A549 treated with GW870086 at 1 μM for 4 hours (cell line): Measurements from ENCODE around the gene C9orf40. TPM values are rescaled to one million over a fixed set of nuclear protein-coding genes. Genes with fewer than 3 reads are reported as not detected.

Experiments
- total RNA-seq: library from RNA; stranded (reverse); fragments of 200-300 nt; extraction: Qiagen RNA extraction; gene quantifications from 5 replicates; pipeline ENCODE4 v1.2.3, GENCODE V29; 2022; ENCODE audit warnings: low read depth

The C9orf40 gene, protein sequence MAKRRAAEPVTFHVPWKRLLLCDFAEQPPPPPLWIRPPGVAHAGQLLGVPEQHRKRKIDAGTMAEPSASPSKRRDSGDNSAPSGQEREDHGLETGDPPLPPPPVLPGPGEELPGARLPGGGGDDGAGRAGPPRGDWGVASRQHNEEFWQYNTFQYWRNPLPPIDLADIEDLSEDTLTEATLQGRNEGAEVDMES
- total RNA-seq, result 7.8 to 12.5 TPM (median 11.2 TPM) in 5 replicates

DNA sequence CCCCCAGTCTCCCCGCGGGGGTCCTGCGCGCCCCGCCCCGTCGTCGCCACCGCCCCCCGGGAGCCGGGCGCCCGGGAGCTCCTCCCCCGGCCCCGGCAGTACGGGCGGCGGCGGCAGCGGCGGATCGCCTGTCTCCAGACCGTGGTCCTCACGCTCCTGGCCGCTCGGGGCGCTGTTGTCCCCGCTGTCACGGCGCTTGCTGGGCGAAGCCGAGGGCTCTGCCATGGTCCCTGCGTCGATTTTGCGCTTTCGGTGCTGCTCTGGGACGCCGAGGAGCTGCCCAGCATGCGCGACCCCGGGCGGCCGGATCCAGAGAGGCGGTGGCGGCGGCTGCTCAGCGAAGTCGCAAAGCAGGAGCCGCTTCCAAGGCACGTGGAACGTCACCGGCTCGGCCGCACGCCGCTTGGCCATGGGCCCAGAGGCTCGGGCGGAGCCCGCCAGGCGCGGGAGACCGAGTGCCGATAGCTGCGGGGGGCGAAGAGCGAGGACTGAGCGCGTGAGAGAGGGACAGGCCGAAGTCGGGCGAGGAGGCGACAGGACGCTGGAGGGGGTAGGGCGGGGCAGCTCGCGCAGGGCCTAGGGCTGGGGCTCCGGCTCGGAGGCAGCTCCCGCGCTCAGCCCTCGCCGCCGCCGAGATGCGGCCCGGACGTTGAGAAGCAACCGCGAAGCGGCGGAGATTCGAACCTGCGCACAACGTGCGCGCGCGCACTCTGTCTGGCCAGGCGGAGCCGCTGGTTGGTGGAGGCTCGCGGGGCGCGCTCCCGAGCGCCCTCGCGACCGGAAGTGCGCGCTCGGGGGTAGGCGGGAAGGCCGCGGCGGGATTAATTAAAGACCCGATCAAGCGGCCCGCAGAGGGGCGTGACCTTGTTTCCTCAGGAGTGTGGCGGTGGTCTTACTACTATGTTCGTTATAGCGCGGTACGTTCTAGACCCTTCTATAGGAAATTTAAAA lies at the start of gene C9orf40:
Gene C9orf40, minus strand, starts transcription at position 712 of the 951 bp plus-strand sequence. Its CDS starts 301 bp downstream, at position 411.

Other genes starting within 250 kb of the C9orf40 start
- 1.5 to 2.0 TPM (median 1.9 TPM) in 5 replicates for gene TRPM6, start 65.0 kb downstream of the C9orf40 start, total RNA-seq
- 9.2 to 14.6 TPM (median 13.7 TPM) in 5 replicates for gene CARNMT1, start 75.4 kb upstream of the C9orf40 start, total RNA-seq
- gene NMRK1, start 135.2 kb upstream of the C9orf40 start, total RNA-seq, result 4.6 to 6.5 TPM (median 5.9 TPM) in 5 replicates
- gene OSTF1, start 135.6 kb upstream of the C9orf40 start, total RNA-seq, result 14.8 to 18.3 TPM (median 15.7 TPM) in 5 replicates